GM12878 (cell line): ENCODE data around the gene GGCT. TPM values are rescaled to one million over a fixed set of nuclear protein-coding genes. Genes with fewer than 3 reads are reported as not detected.

Experiments used
- ATAC-seq: fragments of 200-7000 bp; cut with Tn5 transposase; 3 replicates; pipeline ENCODE4 v1.9.1; 2020; ENCODE audit warnings: mild to moderate bottlenecking, moderate library complexity
- BruUV-seq: library from RNA; stranded (reverse); fragments of 400-500 nt; replicated peaks from 2 replicates; lab custom pipeline; 2021; lab: Mats Ljungman, UMichigan
- CTCF ChIA-PET: fragments of 300-600 bp; sonication (Branson Sonifier 250); formaldehyde crosslinking; extraction: SDS; loops from one replicate; lab custom pipeline; 2021; ENCODE audit warnings: inconsistent platforms; lab: Yijun Ruan, JAX
- POLR2A ChIA-PET: fragments of 350-600 bp; formaldehyde crosslinking; extraction: SDS; loops from one replicate; lab custom pipeline; 2021; ENCODE audit warnings: inconsistent platforms; lab: Charles Lee
- RAD21 ChIA-PET: fragments of 300-600 bp; sonication (Branson Sonifier 250); formaldehyde crosslinking; loops from one replicate; lab custom pipeline; 2023; ENCODE audit warnings: antibody characterized with exemption; ENCODE audit not compliant: unreplicated experiment; lab: Charles Lee
- SMC1A ChIA-PET: fragments of 300-600 bp; sonication (Branson Sonifier 250); formaldehyde crosslinking; loops from one replicate; lab custom pipeline; 2023; ENCODE audit not compliant: unreplicated experiment, uncharacterized antibody; lab: Charles Lee
- DNase-seq: peaks from one replicate; pipeline ENCODE4 v3.0.0-alpha.2; 2011; ENCODE audit warnings: low read depth, low spot score
- FAIRE-seq: peaks from 3 replicates; lab custom pipeline; 2011; peaks lifted over from hg19 to GRCh38; lab: Jason Lieb, UNC
- H2AFZ ChIP-seq: 2 replicates; pipeline ENCODE4 v1.6.0; 2011; ENCODE audit warnings: low read depth, low read length, control low read depth; ENCODE audit not compliant: control insufficient read depth
- H3K27ac ChIP-seq: 2 replicates; pipeline ENCODE4 v1.5.1; 2011; ENCODE audit warnings: control low read depth; ENCODE audit not compliant: control insufficient read depth, insufficient read depth
- H3K27me3 ChIP-seq, 2 experiments: replicated peaks in 1 of 2; 2 replicates each; pipeline versions ENCODE4 v1.6.0 to v1.6.1; 2011; ENCODE audit warnings: low read length in 1 of 2; ENCODE audit not compliant: control insufficient read depth in 2 of 2, insufficient read depth in 2 of 2
- H3K36me3 ChIP-seq, 2 experiments: 2 replicates each; pipeline ENCODE4 v1.5.1; 2011; ENCODE audit warnings: low read length in 1 of 2; ENCODE audit not compliant: control insufficient read depth in 2 of 2, insufficient read depth in 2 of 2
- H3K4me1 ChIP-seq: 2 replicates; pipeline ENCODE4 v1.6.1; 2011; ENCODE audit warnings: mild to moderate bottlenecking, low read length, moderate library complexity, mixed read lengths; ENCODE audit not compliant: control insufficient read depth, insufficient read depth
- H3K4me2 ChIP-seq: 2 replicates; pipeline ENCODE4 v1.6.0; 2011; ENCODE audit warnings: control low read depth; ENCODE audit not compliant: control insufficient read depth, insufficient read depth
- H3K4me3 ChIP-seq: fragments of 200-600 bp; sonication (generic); 2 replicates; pipeline ENCODE4 v1.5.1; 2016
- H3K79me2 ChIP-seq: 2 replicates; pipeline ENCODE4 v1.6.0; 2011; ENCODE audit warnings: low read length; ENCODE audit not compliant: control insufficient read depth, insufficient read depth
- H3K9ac ChIP-seq: 2 replicates; pipeline ENCODE4 v1.8.0; 2011; ENCODE audit warnings: low read length, control low read depth, mixed read lengths; ENCODE audit not compliant: control insufficient read depth, insufficient read depth
- H3K9me3 ChIP-seq: replicated peaks from 3 replicates; pipeline ENCODE4 v1.5.1; 2011; ENCODE audit warnings: mild to moderate bottlenecking, low read length; ENCODE audit not compliant: control insufficient read depth, insufficient read depth
- H4K20me1 ChIP-seq: 2 replicates; pipeline ENCODE4 v1.6.0; 2011; ENCODE audit not compliant: control insufficient read depth, insufficient read depth
- BCL11A ChIP-seq: IDR thresholded peaks from 2 replicates; pipeline ENCODE4 v1.6.1; 2011; ENCODE audit warnings: low read depth, low read length
- CBFB ChIP-seq: IDR thresholded peaks from 2 replicates; pipeline ENCODE4 v1.6.1; 2016; ENCODE audit warnings: antibody characterized with exemption, low read depth
- CBX3 ChIP-seq: fragments of 200-600 bp; sonication (generic); IDR thresholded peaks from 2 replicates; pipeline ENCODE4 v1.6.1; 2016; ENCODE audit warnings: low read depth, borderline replicate concordance
- CHD1 ChIP-seq: IDR thresholded peaks from 2 replicates; pipeline ENCODE4 v1.6.1; 2012; ENCODE audit warnings: low read depth, low read length, improper control_type of control experiment
- ESRRA ChIP-seq: IDR thresholded peaks from 2 replicates; pipeline ENCODE4 v1.6.1; 2012; ENCODE audit warnings: mild to moderate bottlenecking, low read length, improper control_type of control experiment
- GABPA ChIP-seq: IDR thresholded peaks from 2 replicates; pipeline ENCODE4 v1.6.1; 2014; ENCODE audit warnings: antibody characterized with exemption, low read depth, mild to moderate bottlenecking, inconsistent platforms
- MTA3 ChIP-seq: IDR thresholded peaks from 2 replicates; pipeline ENCODE4 v1.6.1; 2012; ENCODE audit warnings: low read length, inconsistent platforms, borderline replicate concordance
- NFYB ChIP-seq: IDR thresholded peaks from 2 replicates; pipeline ENCODE4 v1.6.1; 2011; ENCODE audit warnings: low read depth, mild to moderate bottlenecking, low read length, improper control_type of control experiment, moderate library complexity; ENCODE audit not compliant: insufficient read depth
- PBX3 ChIP-seq: IDR thresholded peaks from 2 replicates; pipeline ENCODE4 v1.6.1; 2011; ENCODE audit warnings: mild to moderate bottlenecking, low read depth, low read length, moderate library complexity; ENCODE audit not compliant: insufficient replicate concordance
- SREBF1 ChIP-seq: IDR thresholded peaks from 2 replicates; pipeline ENCODE4 v1.6.1; 2012; ENCODE audit warnings: mild to moderate bottlenecking, low read length
- SREBF2 ChIP-seq: IDR thresholded peaks from 2 replicates; pipeline ENCODE4 v1.6.1; 2012; ENCODE audit warnings: mild to moderate bottlenecking, low read length
- TARDBP ChIP-seq: IDR thresholded peaks from 2 replicates; pipeline ENCODE4 v1.6.1; 2016; ENCODE audit warnings: borderline replicate concordance
- TCF7 ChIP-seq: IDR thresholded peaks from 2 replicates; pipeline ENCODE4 v1.6.1; 2014; ENCODE audit warnings: antibody characterized with exemption, borderline replicate concordance
- USF1 ChIP-seq: IDR thresholded peaks from 2 replicates; pipeline ENCODE4 v1.6.1; 2011; ENCODE audit warnings: borderline replicate concordance, low read depth, mild to moderate bottlenecking, moderate library complexity, mixed read lengths, low read length; ENCODE audit not compliant: insufficient read depth; ENCODE audit errors: extremely low read length
- ZNF592 ChIP-seq: fragments of 450-650 bp; IDR thresholded peaks from 2 replicates; pipeline ENCODE4 v1.6.1; 2017; ENCODE audit warnings: mild to moderate bottlenecking, moderate library complexity
- WGBS: methylation state at CpG from one replicate; pipeline ENCODE4 v1.1.6; 2016; ENCODE audit warnings: low lambda C conversion rate; ENCODE audit not compliant: insufficient replicate concordance, insufficient coverage; ENCODE audit errors: missing lambda C conversion rate; 5-methylcytosine and 5-hydroxymethylcytosine counted together
- in situ Hi-C: fragments of 300-500 bp; cut with MboI; formaldehyde crosslinking; loops from 9 replicates; pipeline ENCODE4 v1.14.3; 2018; ENCODE audit warnings: mixed read lengths
- intact Hi-C: fragments of 100-400 bp; cut with micrococcal nuclease; formaldehyde crosslinking; loops from one replicate; pipeline ENCODE4 v1.14.2; 2022; ENCODE audit not compliant: unreplicated experiment
- polyA plus RNA-seq, 11 experiments: library from polyadenylated mRNA; depleted of rRNA in 4 of 11; unstranded in 6 of 11; stranded (reverse) in 5 of 11; fragments of >200 nt; fragmentation: Nextera tagmentation in 4 of 11; fragmentation: Illumina TruSeq in 1 of 11; extraction: Ambion mirVana in 4 of 11; extraction: Trizol in 1 of 11; gene quantifications; 1 replicate in 1 of 11; 2 replicates in 10 of 11; pipeline versions ENCODE4 v1.2.1 to v1.2.3, GENCODE V29; 2011 to 2016; ENCODE audit warnings: inconsistent platforms in 2 of 11, missing spikeins in 2 of 11, low read depth in 1 of 11
- total RNA-seq, 4 experiments: library from RNA; depleted of rRNA in 3 of 4; stranded (reverse); fragments of >200 nt in 3 of 4; fragmentation: Illumina TruSeq in 1 of 4; extraction: Trizol in 1 of 4; gene quantifications; 2 replicates each; pipeline versions ENCODE4 v1.2.1 to v1.2.3, GENCODE V29; 2013 to 2021

Gene GGCT
- total and polyA plus RNA-seq, 10 of the 15 experiments (the other 5 are each of a cell fraction or from before 2014, with no cell fraction given) = 57.0 to 215 (median 92.3) TPM

GRCh38 chr7:30471205-30471604 is 33.4 kb downstream of the GGCT start:
- no peaks in the 10 kb centered on the region for H4K20me1 ChIP-seq
- DNase-seq (no peak), FAIRE-seq (no peak), ATAC-seq (no peak; the same call in 2 of the 3 replicates)
- no peak overlapping the region for H2AFZ ChIP-seq
- no peak overlapping the region for H3K4me2 ChIP-seq
- WGBS = 69% methylated on average over 2 of the region's 2 CpGs
- TF ChIP-seq PBX3 (no peak), ZNF592 (no peak), SREBF2 (no peak), MTA3 (no peak), TARDBP (no peak), ESRRA (no peak), CHD1 (no peak), CBFB (no peak), SREBF1 (no peak), CBX3 (no peak), NFYB (no peak), BCL11A (no peak), GABPA (no peak), USF1 (no peak), TCF7 (no peak)
- in situ Hi-C loops = no loop called here
- no peaks in the 10 kb centered on the region; the same call in 2 of the 3 replicates for H3K9me3 ChIP-seq
- ChIA-PET SMC1A (interaction anchor here (1.4 kb wide), 1 partner anchor 26 kb away, joined by 4 read pairs; no protein-coding TSS in a partner anchor), POLR2A (no interaction called here), CTCF (interaction anchor here (1.2 to 2.0 kb wide), 3 partner anchors 11 to 39 kb away, joined by 3 to 5 read pairs (median 4); no protein-coding TSS in a partner anchor), RAD21 (no interaction called here)
- 0 out of 4 replicates have a peak, but pooled peaks cover 0 to 6% of the 10 kb centered on the region in 2 experiments for H3K36me3 ChIP-seq
- H3K4me3 ChIP-seq = no peak overlapping the region
- H3K4me1 ChIP-seq = peaks cover 29% of the 10 kb centered on the region
- peaks cover 10% of the 10 kb centered on the region for H3K79me2 ChIP-seq
- H3K9ac ChIP-seq = no peak overlapping the region
- intact Hi-C loops = no loop called here
- no TSS peak for BruUV-seq
- H3K27ac ChIP-seq = no peak overlapping the region
- no peaks in the 10 kb centered on the region for H3K27me3 ChIP-seq
